ENCODE measurements around the gene PKNOX2. TPM values are rescaled to one million over a fixed set of nuclear protein-coding genes. Genes with fewer than 3 reads are reported as not detected.

Gene PKNOX2
- total and polyA plus RNA-seq, 2 of the 4 experiments (the other 2 are of a cell fraction) = 0.72 to 2.3 TPM

DNA sequence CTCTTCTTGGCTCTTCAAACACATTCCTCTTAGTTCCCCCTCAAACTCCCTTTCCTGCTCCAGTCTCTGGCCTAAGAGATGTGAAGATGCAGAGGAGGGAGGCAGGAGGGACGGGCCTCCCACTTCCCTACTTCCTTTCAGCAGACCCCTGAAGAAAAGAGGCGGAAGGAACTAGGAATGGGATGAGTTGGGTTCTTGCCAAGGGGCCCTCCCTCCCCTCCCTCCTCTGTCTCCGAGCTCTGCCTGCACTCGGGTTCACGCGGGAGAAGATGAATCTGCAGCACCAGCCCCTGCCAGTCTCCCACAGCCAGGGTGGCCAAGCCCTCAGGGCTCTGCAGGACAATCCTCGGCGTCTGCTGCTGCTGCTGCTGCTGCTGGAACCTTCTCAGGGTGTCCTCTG is 24.3 kb upstream of the PKNOX2 start:
- Histone ChIP-seq H3K4me2 (ENCODE audit: low read depth, low read length) (no peak overlapping the region), H3K9me3 (ENCODE audit: control insufficient read depth, insufficient read depth, low read length) (no peaks in the 10 kb centered on the region), H2AFZ (replicated peaks; ENCODE audit: low read length, poor library complexity) (no peak overlapping the region), H3K9me1 (ENCODE audit: insufficient read depth, low read length) (no peaks in the 10 kb centered on the region), H3K14ac (replicated peaks; ENCODE audit: low read depth, low read length) (no peak overlapping the region), H4K20me1 (ENCODE audit: insufficient read depth, low read length) (no peaks in the 10 kb centered on the region), H2AK9ac (replicated peaks; ENCODE audit: low read depth, low read length, poor library complexity) (no peak overlapping the region), H3K23ac (ENCODE audit: low read depth, low read length) (no peak overlapping the region), H3K18ac (ENCODE audit: low read depth, low read length) (no peak overlapping the region), H3K56ac (ENCODE audit: extremely low read depth, insufficient read depth, low read length) (no peak overlapping the region), H2AK5ac (ENCODE audit: low read depth, low read length) (no peak overlapping the region), H3K4ac (ENCODE audit: low read depth, low read length) (no peak overlapping the region), H3K36me3 (ENCODE audit: control insufficient read depth, insufficient read depth, low read length) (no peaks in the 10 kb centered on the region), H2BK20ac (ENCODE audit: low read depth, low read length) (no peak overlapping the region), H3K79me1 (ENCODE audit: low read depth in 1 of 2, low read length in 2 of 2) (no peaks in the 10 kb centered on the region), H3K4me1 (ENCODE audit: control insufficient read depth, insufficient read depth, low read length) (no peaks in the 10 kb centered on the region; the same call in 1 of the 2 replicates), H3K27me3 (ENCODE audit: control insufficient read depth, insufficient read depth, low read length) (peaks cover 13% of the 10 kb centered on the region), H3K4me3 (ENCODE audit: insufficient read depth, low read depth, low read length) (no peak overlapping the region), H4K91ac (ENCODE audit: insufficient read depth, low read depth, low read length) (no peak overlapping the region), H4K8ac (ENCODE audit: low read depth in 2 of 2, low read length in 2 of 2) (no peak overlapping the region), H2BK120ac (ENCODE audit: low read depth, low read length) (no peak overlapping the region), H3K27ac (ENCODE audit: insufficient read depth, low read length) (no peak overlapping the region), H3K9ac (ENCODE audit: low read depth, low read length) (no peak overlapping the region), H2BK15ac (ENCODE audit: low read depth, low read length) (no peak overlapping the region), H2BK5ac (ENCODE audit: low read depth, low read length, poor library complexity, severe bottlenecking) (no peak overlapping the region), H4K5ac (ENCODE audit: low read depth, low read length) (no peak overlapping the region; the same call in 1 of the 2 replicates)
- DNase-seq (no peak), ATAC-seq (ENCODE audit: low read depth) (no peak)
- intact Hi-C loops (cut with micrococcal nuclease) = loop anchor here (2.0 to 5.0 kb wide), 4 partner anchors 169 to 723 kb away; no protein-coding TSS in a partner anchor
- no CpG with 5 or more reads among the region's 8 CpGs for WGBS, 2 experiments (ENCODE audit: extremely low coverage in 2 of 2, insufficient read length in 1 of 2)
- in situ Hi-C loops (cut with MboI; ENCODE audit: low sequenced_read_pairs) = loop anchor here (10.0 kb wide), 1 partner anchor 165 kb away; no protein-coding TSS in a partner anchor
- CTCF ChIA-PET = interaction anchor here (1.0 to 3.5 kb wide), 2 partner anchors 9 to 49 kb away, joined by 3 to 34 read pairs; no protein-coding TSS in a partner anchor
- no peak for TF ChIP-seq MXI1 (IDR thresholded peaks at IDR 0.05; ENCODE audit: borderline replicate concordance, low read depth, low read length)
- no peak for TF ChIP-seq NFE2L2 (IDR thresholded peaks at IDR 0.05; ENCODE audit: low read depth, low read length)
- no peak for TF ChIP-seq RCOR1 (IDR thresholded peaks at IDR 0.05; ENCODE audit: insufficient replicate concordance, low read length)
- no peak for TF ChIP-seq MAFK (IDR thresholded peaks at IDR 0.05; ENCODE audit: low read depth, low read length)
- TF ChIP-seq CTCF (conservative IDR thresholded peaks at IDR 0.05; ENCODE audit: low read depth, low read length) = no peak
- no peak for TF ChIP-seq POLR2A (IDR thresholded peaks at IDR 0.05; ENCODE audit: low read depth, low read length)
- TF ChIP-seq CHD1 (IDR thresholded peaks at IDR 0.05; ENCODE audit: low read depth, low read length) = no peak
- no peak for TF ChIP-seq BHLHE40 (IDR thresholded peaks at IDR 0.05; ENCODE audit: low read depth, low read length)
- TF ChIP-seq FOS (IDR thresholded peaks at IDR 0.05; ENCODE audit: low read depth, low read length) = no peak
- TF ChIP-seq CEBPB (IDR thresholded peaks at IDR 0.05; ENCODE audit: low read depth, low read length) = no peak
- TF ChIP-seq RFX5 (IDR thresholded peaks at IDR 0.05; ENCODE audit: low read depth, low read length) = no peak
- TF ChIP-seq MAZ (IDR thresholded peaks at IDR 0.05; ENCODE audit: borderline replicate concordance, low read depth, low read length) = no peak
- TF ChIP-seq, protein P1, sequence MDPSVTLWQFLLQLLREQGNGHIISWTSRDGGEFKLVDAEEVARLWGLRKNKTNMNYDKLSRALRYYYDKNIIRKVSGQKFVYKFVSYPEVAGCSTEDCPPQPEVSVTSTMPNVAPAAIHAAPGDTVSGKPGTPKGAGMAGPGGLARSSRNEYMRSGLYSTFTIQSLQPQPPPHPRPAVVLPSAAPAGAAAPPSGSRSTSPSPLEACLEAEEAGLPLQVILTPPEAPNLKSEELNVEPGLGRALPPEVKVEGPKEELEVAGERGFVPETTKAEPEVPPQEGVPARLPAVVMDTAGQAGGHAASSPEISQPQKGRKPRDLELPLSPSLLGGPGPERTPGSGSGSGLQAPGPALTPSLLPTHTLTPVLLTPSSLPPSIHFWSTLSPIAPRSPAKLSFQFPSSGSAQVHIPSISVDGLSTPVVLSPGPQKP (IDR thresholded peaks at IDR 0.05; ENCODE audit: borderline replicate concordance, low read depth, low read length) = no peak
- TF ChIP-seq USF2 (IDR thresholded peaks at IDR 0.05; ENCODE audit: low read depth, low read length) = no peak
- no peak for TF ChIP-seq RAD21 (IDR thresholded peaks at IDR 0.05; ENCODE audit: low read length)
- TF ChIP-seq SMC3 (IDR thresholded peaks at IDR 0.05; ENCODE audit: low read depth, low read length) = no peak
- no TSS peak for BruUV-seq (replicated peaks)
- dilution Hi-C loops (cut with HindIII; ENCODE audit: low sequenced_read_pairs, unreplicated experiment) = no loop called here
- POLR2A ChIA-PET (ENCODE audit: unreplicated experiment) = no interaction called here

Measured in IMR-90 (cell line).